Fibroblast of lung (primary cell): ENCODE results near the gene GDI2. TPM values are rescaled to one million over a fixed set of nuclear protein-coding genes. Genes with fewer than 3 reads are reported as not detected.

Source experiments
- DNase-seq, 2 donors: peaks; one replicate each; pipeline versions ENCODE4 v3.0.0 to v3.0.0-alpha.2; 2010; ENCODE audit warnings: low read depth in 2 of 2
- H2AFZ ChIP-seq: 2 replicates; pipeline ENCODE4 v1.5.1; 2012; ENCODE audit warnings: low read length, control low read depth, inconsistent platforms
- H3K27ac ChIP-seq: 2 replicates; pipeline ENCODE4 v1.5.1; 2011; ENCODE audit warnings: low read length, control low read depth; ENCODE audit not compliant: insufficient read depth
- H3K27me3 ChIP-seq: 2 replicates; pipeline ENCODE4 v1.5.1; 2011; ENCODE audit warnings: mild to moderate bottlenecking, low read length; ENCODE audit not compliant: control insufficient read depth, insufficient read depth
- H3K36me3 ChIP-seq: 2 replicates; pipeline ENCODE4 v1.5.1; 2011; ENCODE audit warnings: low read length; ENCODE audit not compliant: control insufficient read depth, insufficient read depth
- H3K4me1 ChIP-seq: 2 replicates; pipeline ENCODE4 v1.5.1; 2011; ENCODE audit warnings: low read length; ENCODE audit not compliant: control insufficient read depth, insufficient read depth; ENCODE audit errors: extremely low read depth
- H3K4me2 ChIP-seq: 2 replicates; pipeline ENCODE4 v1.5.1; 2011; ENCODE audit warnings: low read length, control low read depth; ENCODE audit not compliant: insufficient read depth; ENCODE audit errors: extremely low read depth
- H3K4me3 ChIP-seq, 4 experiments: fragments of 200-600 bp in 1 of 4; sonication (generic) in 1 of 4; replicated peaks in 1 of 4; 2 replicates each; pipeline ENCODE4 v1.5.1; 2011 to 2016; ENCODE audit warnings: low read length in 4 of 4, low read depth in 3 of 4, mild to moderate bottlenecking in 3 of 4, control low read depth in 2 of 4, inconsistent platforms in 1 of 4, mixed read lengths in 1 of 4; ENCODE audit not compliant: insufficient read depth in 1 of 4; ENCODE audit errors: control extremely low read depth in 1 of 4
- H3K79me2 ChIP-seq: 2 replicates; pipeline ENCODE4 v1.5.1; 2012; ENCODE audit warnings: mild to moderate bottlenecking, low read length, inconsistent platforms; ENCODE audit not compliant: control insufficient read depth, insufficient read depth
- H3K9ac ChIP-seq: 2 replicates; pipeline ENCODE4 v1.5.1; 2011; ENCODE audit warnings: mild to moderate bottlenecking, low read length, control low read depth; ENCODE audit not compliant: insufficient read depth
- H3K9me3 ChIP-seq: 2 replicates; pipeline ENCODE4 v1.5.1; 2012; ENCODE audit warnings: low read depth, low read length; ENCODE audit not compliant: control insufficient read depth, insufficient read depth
- H4K20me1 ChIP-seq: 2 replicates; pipeline ENCODE4 v1.5.1; 2011; ENCODE audit warnings: low read length; ENCODE audit not compliant: control insufficient read depth, insufficient read depth; ENCODE audit errors: extremely low read depth
- EZH2 ChIP-seq: IDR thresholded peaks from 2 replicates; pipeline ENCODE4 v1.5.1; 2012; ENCODE audit warnings: low read length, control low read depth, mild to moderate bottlenecking; ENCODE audit errors: missing control alignments
- polyA plus RNA-seq, 2 donors: library from polyadenylated mRNA; depleted of rRNA in 1 of 2; stranded (reverse) in 1 of 2; unstranded in 1 of 2; fragments of >200 nt; gene quantifications; 2 replicates each; pipeline ENCODE4 v1.2.1, GENCODE V29; 2011 to 2012; ENCODE audit warnings: missing spikeins in 1 of 2
- total RNA-seq: library from RNA; depleted of rRNA; stranded (reverse); fragments of >200 nt; gene quantifications from 2 replicates; pipeline ENCODE4 v1.2.1, GENCODE V29; 2014
- TF ChIP-seq, protein P1 (sequence below), 2 donors: IDR thresholded peaks in 1 of 2; conservative IDR thresholded peaks in 1 of 2; 1 replicate in 1 of 2; 2 replicates in 1 of 2; pipeline ENCODE4 v1.5.1; 2011 to 2012; ENCODE audit warnings: low read length in 2 of 2, control low read depth in 1 of 2, inconsistent platforms in 1 of 2, low read depth in 1 of 2, mild to moderate bottlenecking in 1 of 2

The GDI2 gene
- total and polyA plus RNA-seq, 2 donors (not counting 1 experiment from before 2014, with no cell fraction given), result 287 to 483 TPM

GRCh38 chr10:5766189-5766588 is 47.0 kb downstream of the GDI2 start:
- Histone ChIP-seq H3K79me2 (peaks cover 10% of the 10 kb centered on the region), H2AFZ (no peak overlapping the region), H3K4me1 (no peaks in the 10 kb centered on the region), H4K20me1 (no peaks in the 10 kb centered on the region), H3K27ac (no peak overlapping the region), H3K27me3 (no peaks in the 10 kb centered on the region), H3K36me3 (peaks cover 19% of the 10 kb centered on the region), H3K9ac (no peak overlapping the region), H3K9me3 (no peaks in the 10 kb centered on the region), H3K4me2 (no peak overlapping the region), H3K4me3 (no peak overlapping the region)
- DNase-seq, result no peak
- TF ChIP-seq, protein P1, sequence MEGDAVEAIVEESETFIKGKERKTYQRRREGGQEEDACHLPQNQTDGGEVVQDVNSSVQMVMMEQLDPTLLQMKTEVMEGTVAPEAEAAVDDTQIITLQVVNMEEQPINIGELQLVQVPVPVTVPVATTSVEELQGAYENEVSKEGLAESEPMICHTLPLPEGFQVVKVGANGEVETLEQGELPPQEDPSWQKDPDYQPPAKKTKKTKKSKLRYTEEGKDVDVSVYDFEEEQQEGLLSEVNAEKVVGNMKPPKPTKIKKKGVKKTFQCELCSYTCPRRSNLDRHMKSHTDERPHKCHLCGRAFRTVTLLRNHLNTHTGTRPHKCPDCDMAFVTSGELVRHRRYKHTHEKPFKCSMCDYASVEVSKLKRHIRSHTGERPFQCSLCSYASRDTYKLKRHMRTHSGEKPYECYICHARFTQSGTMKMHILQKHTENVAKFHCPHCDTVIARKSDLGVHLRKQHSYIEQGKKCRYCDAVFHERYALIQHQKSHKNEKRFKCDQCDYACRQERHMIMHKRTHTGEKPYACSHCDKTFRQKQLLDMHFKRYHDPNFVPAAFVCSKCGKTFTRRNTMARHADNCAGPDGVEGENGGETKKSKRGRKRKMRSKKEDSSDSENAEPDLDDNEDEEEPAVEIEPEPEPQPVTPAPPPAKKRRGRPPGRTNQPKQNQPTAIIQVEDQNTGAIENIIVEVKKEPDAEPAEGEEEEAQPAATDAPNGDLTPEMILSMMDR (conservative IDR thresholded peaks at IDR 0.05 in 1 of 2, IDR thresholded peaks at IDR 0.05 in 1 of 2; ENCODE audit: low read depth in 1 of 2, low read length in 2 of 2), result no peak
- no peak for TF ChIP-seq EZH2

DNA sequence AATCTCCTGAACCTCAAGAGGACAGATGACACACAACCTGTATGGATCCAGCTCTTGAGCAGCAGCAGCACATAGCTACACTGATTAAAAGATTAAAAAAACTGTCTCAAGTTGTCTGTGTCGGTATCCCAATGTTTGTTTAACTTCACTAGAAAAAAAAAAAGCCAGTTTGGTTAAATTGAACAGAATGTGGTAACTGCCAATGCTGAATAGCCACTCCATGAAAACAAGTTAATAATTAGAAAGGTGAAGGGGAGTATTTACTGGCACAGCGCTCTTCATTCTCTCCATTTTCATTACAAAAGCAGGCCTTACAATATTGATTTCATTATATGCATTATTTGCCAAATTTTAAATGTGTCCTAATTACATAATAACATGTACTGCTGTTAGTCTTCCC is 47.6 kb downstream of the GDI2 start:
- Histone ChIP-seq H3K4me2 (no peak overlapping the region), H3K27me3 (no peaks in the 10 kb centered on the region), H3K36me3 (peaks cover 19% of the 10 kb centered on the region), H4K20me1 (no peaks in the 10 kb centered on the region), H3K27ac (no peak overlapping the region), H3K9ac (no peak overlapping the region), H3K9me3 (no peaks in the 10 kb centered on the region), H2AFZ (no peak overlapping the region), H3K4me3 (no peak overlapping the region), H3K4me1 (no peaks in the 10 kb centered on the region), H3K79me2 (peaks cover 7% of the 10 kb centered on the region)
- TF ChIP-seq EZH2, result no peak
- TF ChIP-seq, protein P1 (conservative IDR thresholded peaks at IDR 0.05 in 1 of 2, IDR thresholded peaks at IDR 0.05 in 1 of 2; ENCODE audit: low read depth in 1 of 2, low read length in 2 of 2), result no peak
- no peak for DNase-seq

GRCh38 chr10:5764422-5765297 is 48.6 kb downstream of the GDI2 start:
- no peaks in the 10 kb centered on the region for H3K4me1 ChIP-seq
- H3K4me2 ChIP-seq, result no peak overlapping the region
- TF ChIP-seq, protein P1 (conservative IDR thresholded peaks at IDR 0.05 in 1 of 2, IDR thresholded peaks at IDR 0.05 in 1 of 2; ENCODE audit: low read depth in 1 of 2, low read length in 2 of 2), result no peak
- no peak for TF ChIP-seq EZH2
- no peak overlapping the region for H3K9ac ChIP-seq
- no peaks in the 10 kb centered on the region for H3K9me3 ChIP-seq
- H3K27ac ChIP-seq, result no peak overlapping the region
- no peak for DNase-seq
- H3K27me3 ChIP-seq, result no peaks in the 10 kb centered on the region
- no peak overlapping the region for H3K4me3 ChIP-seq
- peaks cover 19% of the 10 kb centered on the region for H3K36me3 ChIP-seq
- H4K20me1 ChIP-seq, result no peaks in the 10 kb centered on the region
- H2AFZ ChIP-seq, result no peak overlapping the region
- H3K79me2 ChIP-seq, result peaks cover 5% of the 10 kb centered on the region
